Stimulated activated naive CD8-positive, alpha-beta T cell treated with anti-CD3 and anti-CD28 coated beads, Interleukin-15, Interleukin-2, amounts not matched to agents 100 ng/mL and 50 ng/mL, for 24 hours (primary cell): ENCODE results near the gene ADRA2A.

Experiments used
- H3K27ac Mint-ChIP-seq: one replicate; pipeline ENCODE4 v1.8.0; 2021; ENCODE audit warnings: mild to moderate bottlenecking, mixed read lengths
- H3K27me3 Mint-ChIP-seq: one replicate; pipeline ENCODE4 v1.8.0; 2021; ENCODE audit warnings: mixed read lengths
- H3K36me3 Mint-ChIP-seq: one replicate; pipeline ENCODE4 v1.8.0; 2021; ENCODE audit warnings: low read depth, mixed read lengths
- H3K4me1 Mint-ChIP-seq: one replicate; pipeline ENCODE4 v1.8.0; 2021; ENCODE audit warnings: low read depth, mixed read lengths
- H3K4me3 Mint-ChIP-seq: one replicate; pipeline ENCODE4 v1.8.0; 2021; ENCODE audit warnings: mild to moderate bottlenecking, mixed read lengths
- H3K9me3 Mint-ChIP-seq: one replicate; pipeline ENCODE4 v1.8.0; 2021; ENCODE audit warnings: mixed read lengths

ADRA2A gene

DNA sequence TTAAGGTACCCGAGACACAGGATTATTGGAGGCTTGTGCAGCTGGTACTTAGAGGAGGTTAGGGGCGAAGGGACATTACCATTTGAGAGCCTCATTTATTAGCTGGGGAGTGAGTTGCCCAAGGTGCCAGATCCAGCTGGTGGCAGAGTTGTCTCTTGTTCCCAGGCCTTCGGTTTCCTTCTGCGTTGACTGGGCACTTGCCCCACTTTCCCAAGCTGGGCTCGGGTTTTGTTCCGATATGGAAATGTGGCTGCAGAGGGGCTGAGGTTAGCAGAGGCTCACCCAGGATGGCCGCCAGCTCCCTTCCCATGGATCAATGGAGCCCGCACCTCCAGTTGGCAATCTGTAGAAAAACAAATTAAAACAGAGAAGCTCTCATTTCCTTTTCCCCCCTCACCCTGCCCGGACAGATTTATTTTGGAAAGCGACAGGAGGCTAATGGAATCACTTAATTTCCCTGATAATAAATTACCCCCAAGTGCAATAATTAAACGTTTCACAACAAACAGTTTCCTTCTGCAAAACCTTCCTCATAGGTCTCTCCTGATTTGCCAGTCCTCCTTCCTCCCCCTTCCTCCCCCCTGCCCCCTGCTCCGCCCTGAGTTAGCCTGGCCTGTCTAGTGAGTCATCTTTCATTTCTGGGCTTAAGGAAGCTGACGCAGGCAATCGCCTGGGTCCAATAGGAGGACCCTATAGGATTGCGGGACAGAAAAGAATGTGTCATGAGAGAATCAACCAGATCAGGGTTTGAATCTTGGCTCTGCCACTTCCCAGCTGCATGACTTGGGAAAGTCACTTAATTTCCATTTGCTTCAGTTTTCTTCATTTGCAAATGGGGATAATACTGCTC is 51.7 kb downstream of the ADRA2A start:
- H3K27me3 Mint-ChIP-seq = peaks cover 16% of the 10 kb centered on the region
- no peaks in the 10 kb centered on the region for H3K4me1 Mint-ChIP-seq
- no peak overlapping the region for H3K4me3 Mint-ChIP-seq
- no peak overlapping the region for H3K27ac Mint-ChIP-seq
- no peaks in the 10 kb centered on the region for H3K36me3 Mint-ChIP-seq
- H3K9me3 Mint-ChIP-seq = no peaks in the 10 kb centered on the region

DNA sequence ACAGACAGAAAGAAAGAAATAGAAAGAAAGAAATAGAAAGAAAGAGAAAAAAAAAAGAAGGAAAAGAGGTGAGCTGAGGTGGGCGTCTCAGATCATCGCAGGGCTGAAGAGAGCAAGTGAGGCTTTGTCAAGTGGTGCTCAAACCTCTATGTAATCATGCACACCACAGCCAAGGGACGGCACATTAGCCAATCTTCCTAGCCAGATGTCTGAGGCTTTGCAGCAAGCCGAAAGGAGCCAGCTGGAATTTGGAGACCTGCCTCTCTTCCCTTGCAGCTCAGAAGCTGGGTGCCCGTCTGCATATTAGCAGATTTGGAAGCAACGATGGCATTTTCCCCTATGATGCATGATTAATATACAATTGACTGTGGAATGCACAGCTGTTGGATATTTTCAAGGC is 52.5 kb downstream of the ADRA2A start:
- H3K27ac Mint-ChIP-seq = no peak overlapping the region
- no peaks in the 10 kb centered on the region for H3K9me3 Mint-ChIP-seq
- no peaks in the 10 kb centered on the region for H3K36me3 Mint-ChIP-seq
- H3K27me3 Mint-ChIP-seq = peaks cover 22% of the 10 kb centered on the region
- H3K4me3 Mint-ChIP-seq = no peak overlapping the region
- no peaks in the 10 kb centered on the region for H3K4me1 Mint-ChIP-seq

DNA sequence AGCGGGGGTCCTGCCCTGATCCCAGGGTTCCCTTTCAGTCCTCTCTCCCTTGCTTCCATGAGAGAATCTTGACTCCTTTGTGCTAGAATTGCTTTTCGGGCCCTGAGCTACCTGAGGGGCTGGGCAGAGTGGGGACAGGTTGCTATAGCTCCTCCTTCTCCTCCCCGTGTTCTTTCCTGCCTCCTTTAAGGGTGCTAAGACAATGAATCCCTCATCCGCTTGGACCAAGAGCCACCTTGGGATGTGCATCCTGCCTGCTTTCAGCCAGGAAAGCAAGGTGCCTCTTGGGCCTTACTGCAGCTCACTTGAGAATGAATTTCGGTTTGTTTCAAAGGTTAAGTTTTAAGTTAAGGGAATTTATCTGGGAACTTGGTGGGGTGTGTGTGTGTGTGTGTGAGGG is 53.6 kb downstream of the ADRA2A start:
- H3K36me3 Mint-ChIP-seq = no peaks in the 10 kb centered on the region
- H3K27ac Mint-ChIP-seq = no peak overlapping the region
- peaks cover 32% of the 10 kb centered on the region for H3K27me3 Mint-ChIP-seq
- H3K9me3 Mint-ChIP-seq = no peaks in the 10 kb centered on the region
- H3K4me1 Mint-ChIP-seq = no peaks in the 10 kb centered on the region
- H3K4me3 Mint-ChIP-seq = no peak overlapping the region
